NCI-H2196 treated with DMSO at 0.1 percent for 48 hours (cell line): ENCODE results near the gene ITGA11.

ENCODE experiments used
- DNase-seq: peaks from one replicate; lab custom pipeline; 2025; ENCODE audit not compliant: unreplicated experiment; lab: John Stamatoyannopoulos, UW

ITGA11 gene, protein sequence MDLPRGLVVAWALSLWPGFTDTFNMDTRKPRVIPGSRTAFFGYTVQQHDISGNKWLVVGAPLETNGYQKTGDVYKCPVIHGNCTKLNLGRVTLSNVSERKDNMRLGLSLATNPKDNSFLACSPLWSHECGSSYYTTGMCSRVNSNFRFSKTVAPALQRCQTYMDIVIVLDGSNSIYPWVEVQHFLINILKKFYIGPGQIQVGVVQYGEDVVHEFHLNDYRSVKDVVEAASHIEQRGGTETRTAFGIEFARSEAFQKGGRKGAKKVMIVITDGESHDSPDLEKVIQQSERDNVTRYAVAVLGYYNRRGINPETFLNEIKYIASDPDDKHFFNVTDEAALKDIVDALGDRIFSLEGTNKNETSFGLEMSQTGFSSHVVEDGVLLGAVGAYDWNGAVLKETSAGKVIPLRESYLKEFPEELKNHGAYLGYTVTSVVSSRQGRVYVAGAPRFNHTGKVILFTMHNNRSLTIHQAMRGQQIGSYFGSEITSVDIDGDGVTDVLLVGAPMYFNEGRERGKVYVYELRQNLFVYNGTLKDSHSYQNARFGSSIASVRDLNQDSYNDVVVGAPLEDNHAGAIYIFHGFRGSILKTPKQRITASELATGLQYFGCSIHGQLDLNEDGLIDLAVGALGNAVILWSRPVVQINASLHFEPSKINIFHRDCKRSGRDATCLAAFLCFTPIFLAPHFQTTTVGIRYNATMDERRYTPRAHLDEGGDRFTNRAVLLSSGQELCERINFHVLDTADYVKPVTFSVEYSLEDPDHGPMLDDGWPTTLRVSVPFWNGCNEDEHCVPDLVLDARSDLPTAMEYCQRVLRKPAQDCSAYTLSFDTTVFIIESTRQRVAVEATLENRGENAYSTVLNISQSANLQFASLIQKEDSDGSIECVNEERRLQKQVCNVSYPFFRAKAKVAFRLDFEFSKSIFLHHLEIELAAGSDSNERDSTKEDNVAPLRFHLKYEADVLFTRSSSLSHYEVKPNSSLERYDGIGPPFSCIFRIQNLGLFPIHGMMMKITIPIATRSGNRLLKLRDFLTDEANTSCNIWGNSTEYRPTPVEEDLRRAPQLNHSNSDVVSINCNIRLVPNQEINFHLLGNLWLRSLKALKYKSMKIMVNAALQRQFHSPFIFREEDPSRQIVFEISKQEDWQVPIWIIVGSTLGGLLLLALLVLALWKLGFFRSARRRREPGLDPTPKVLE

DNA sequence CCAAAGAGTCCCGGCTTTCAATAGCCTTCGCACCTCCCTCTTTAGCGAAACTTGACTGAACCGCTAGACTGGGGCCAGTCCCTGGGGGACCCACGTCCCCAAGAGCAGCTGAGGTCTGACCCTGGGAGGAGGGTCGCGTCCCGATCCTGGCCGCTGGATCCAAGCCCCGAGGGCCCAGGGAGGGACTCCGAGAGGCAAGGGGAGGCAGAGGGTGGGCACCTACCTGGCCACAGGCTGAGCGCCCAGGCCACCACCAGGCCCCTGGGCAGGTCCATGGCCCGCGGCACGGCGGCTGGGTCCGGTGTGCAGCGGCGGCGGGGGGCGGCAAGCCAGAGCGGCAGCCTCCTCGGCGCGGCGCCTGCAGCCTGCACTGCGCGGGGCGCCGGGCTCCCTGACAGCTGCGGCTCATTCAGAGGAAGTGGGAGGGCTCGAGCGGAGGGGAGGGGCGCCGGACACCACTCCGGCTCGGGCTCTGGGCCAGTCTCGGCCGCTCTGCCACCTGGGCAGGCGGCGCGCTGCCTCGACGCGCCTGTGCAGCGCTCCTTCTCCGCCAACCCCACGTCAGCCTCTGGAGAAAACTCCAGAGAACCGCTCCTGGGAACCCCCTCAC, at the start of gene ITGA11:
TSS of gene ITGA11 (minus strand) at position 372 of the 610 bp plus-strand sequence. CDS start at position 275, 97 bp downstream.
- DNase-seq, result peak; percentile 26

DNA sequence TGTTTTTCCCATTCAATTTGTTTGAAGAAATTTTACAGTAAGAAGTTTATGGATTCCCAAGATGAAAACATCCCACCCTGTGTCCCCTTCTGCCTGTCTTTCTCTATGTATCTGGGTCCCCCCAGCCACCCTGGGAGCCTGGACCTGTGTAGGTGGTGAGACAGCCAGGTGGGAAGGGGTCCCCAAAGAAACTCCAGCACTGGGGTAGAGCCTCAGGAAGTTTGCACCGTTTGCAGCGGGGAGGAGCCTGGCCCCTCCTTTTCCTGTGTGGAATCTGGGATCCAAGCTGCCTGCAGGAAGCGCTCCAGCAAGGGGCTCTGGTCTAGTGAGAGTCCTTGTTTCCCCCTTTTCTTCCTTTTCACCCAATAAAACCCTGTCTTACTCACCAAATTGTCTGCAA, 49.4 kb upstream of the ITGA11 start:
- DNase-seq, result no peak

GRCh38 chr15:68480296-68480695, 48.3 kb upstream of the ITGA11 start:
- no peak for DNase-seq

DNA sequence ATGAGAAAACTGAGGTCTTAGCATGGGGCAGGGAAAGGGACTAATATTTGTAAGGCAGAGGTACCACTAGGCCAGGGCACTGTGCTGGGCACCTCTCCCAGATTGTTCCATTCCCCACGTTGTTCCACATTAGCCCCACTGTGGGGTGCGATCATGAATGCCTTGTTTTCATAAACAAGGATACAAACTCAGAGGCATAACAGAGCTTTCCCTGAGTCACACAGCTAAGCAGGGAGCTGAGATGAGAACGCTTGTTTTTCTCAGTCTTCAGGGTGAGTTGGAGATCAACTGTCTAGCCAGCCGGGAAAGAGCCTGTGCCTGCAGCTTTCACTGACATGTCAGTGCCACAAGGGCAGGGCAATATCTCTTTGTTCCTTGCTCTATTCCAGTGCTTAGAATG, 47.9 kb upstream of the ITGA11 start:
- DNase-seq, result no peak

GRCh38 chr15:68479406-68479805, 47.4 kb upstream of the ITGA11 start:
- DNase-seq, result no peak

GRCh38 chr15:68478853-68479252, 46.9 kb upstream of the ITGA11 start:
- DNase-seq, result no peak

DNA sequence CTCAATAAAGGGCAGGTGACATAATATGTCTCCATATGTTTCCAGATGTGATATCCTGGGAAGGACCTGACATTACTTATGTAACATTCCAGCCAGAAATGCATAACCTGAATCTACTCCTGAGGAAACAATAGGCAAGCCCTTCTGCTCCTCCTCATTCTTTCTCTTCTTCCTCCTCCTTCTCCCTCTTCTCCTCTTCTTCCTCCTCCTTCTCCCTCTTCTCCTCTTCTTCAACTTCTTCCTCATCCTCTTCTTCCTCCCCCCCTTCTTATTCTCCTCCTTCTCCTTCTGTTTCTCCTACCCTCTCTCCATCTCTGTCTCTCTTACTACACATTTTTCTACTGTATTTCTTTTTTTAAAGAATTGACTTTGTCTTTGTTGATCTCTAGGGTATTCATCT, 43.5 kb upstream of the ITGA11 start:
- DNase-seq, result no peak

DNA sequence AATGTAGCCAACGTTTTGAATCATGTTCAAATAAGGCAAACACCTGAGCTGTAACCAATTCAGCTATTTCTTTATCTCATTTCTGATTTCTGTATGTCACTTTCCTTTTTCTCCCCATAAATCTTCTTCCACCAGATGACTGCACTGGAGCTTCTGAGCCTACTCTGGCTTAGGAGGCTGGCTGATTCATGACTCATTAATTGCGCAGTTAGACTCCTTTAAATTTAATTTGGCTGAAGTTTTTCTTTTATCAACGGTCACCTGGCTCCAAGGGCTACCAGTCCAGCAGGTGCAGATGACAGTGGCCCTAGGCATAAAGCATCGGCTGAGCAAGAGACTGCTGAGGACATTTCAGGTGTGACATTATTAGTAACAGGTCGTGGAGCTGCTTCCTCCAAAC, 39.6 kb upstream of the ITGA11 start:
- no peak for DNase-seq

DNA sequence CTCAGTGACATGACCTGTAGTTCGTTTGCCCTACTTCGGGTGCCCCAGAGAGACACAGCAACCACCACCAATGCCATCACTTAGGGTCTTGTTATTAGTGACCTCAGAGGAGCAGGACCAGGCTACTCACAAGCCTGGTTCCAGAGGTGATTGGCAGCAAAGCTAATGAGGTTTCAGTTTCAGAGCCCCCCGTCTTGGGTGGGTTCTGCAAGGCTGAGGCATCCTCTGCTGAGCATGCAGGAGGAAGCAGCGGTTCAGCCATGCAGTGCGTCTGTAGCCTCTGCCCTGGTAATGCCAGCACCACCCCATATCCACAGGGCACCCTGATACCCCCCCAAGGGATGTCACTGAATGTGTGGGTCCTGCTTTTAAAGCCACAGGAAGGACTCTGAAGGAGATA, 39.0 kb upstream of the ITGA11 start:
- no peak for DNase-seq

DNA sequence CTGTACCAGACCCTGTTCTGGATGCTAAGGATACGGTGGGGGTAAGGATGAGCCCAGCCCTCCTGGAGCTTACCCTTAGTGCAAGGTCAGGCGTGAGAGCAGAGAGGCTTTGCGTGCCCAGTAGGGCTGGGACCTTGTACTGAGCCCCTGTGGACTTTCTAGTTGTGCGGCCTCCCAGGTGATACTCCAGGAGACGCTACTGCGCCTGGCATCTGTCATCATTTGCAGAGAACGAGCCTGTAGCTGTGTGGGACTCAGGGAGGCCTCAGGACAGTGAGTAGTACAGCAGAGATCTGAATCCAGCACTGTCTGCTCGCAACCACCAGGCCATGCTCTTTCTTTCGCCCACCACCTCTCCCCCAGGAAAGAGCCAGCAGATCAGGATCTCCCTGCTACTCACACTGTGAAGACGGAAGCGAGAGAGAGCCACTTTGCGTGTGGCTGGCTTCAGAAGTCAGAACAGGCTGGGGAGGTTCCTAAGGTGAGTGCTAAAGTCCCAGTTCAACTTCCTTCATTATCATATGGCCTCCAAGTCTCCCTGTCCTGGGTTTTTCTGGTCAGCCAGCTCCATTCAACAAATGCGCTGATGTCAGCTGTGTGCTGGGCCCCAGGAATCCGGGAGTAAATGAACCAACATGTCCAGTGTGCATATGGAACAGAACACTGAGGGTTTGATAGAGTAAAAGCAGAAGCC, 38.2 kb upstream of the ITGA11 start:
- no peak for DNase-seq

GRCh38 chr15:68469162-68470048, 37.4 kb upstream of the ITGA11 start:
- no peak for DNase-seq

- no peak for DNase-seq
Observed at GRCh38 chr15:68466876-68467275, 34.9 kb upstream of the ITGA11 start.

- no peak for DNase-seq
Observed at GRCh38 chr15:68465861-68466560, 34.0 kb upstream of the ITGA11 start.

DNA sequence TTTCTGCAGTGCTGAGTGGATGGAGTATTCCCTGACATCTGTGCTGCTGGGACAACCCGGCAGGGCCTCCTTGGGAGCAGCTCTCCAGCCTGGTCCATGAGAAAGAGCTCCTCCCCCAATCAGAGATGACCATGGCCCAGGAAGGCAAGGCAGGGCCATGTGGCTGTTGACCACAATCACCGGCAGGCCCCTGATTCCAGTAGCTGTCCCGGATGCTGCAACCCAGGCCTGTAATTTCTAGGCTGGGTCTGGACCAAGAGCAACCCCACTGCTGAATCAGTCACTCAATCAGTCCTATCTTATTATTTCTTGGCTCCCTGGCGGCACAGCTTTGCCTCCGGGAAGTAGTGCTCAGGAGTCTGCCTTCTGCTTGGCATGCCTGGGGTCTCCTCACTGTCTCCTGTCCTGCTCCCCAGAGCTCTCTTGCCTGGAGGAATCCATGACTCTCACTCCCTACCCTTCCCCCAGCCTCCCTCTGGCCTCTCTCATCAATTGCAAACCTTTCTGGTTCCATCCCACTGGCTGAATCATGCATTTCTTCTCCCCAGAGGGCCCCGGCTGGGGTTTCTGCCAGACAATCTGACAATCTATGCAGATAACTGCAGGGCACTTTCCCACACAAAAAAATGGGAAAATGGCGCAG, 32.6 kb upstream of the ITGA11 start:
- DNase-seq, result no peak

DNA sequence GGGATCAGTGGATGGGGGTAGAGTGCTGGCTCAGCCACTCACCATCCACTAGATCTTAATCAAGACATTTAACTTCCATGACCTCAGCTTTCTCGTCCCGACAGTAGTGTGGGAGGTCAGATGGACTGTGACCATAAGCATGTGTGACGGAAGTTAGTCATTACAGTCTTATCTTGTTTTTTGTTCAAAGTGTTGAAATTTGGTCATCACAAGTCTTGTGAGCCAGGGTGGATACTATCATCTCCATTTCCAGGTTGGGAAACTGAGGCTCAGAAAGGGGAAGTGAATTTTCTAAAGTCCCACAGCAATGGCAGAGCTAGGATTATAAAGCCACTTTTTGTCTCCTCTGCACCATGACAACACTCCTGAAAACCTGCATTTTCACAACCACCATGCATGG, 32.0 kb upstream of the ITGA11 start:
- no peak for DNase-seq

- no peak for DNase-seq
Observed at GRCh38 chr15:68463444-68463843, 31.5 kb upstream of the ITGA11 start.

DNA sequence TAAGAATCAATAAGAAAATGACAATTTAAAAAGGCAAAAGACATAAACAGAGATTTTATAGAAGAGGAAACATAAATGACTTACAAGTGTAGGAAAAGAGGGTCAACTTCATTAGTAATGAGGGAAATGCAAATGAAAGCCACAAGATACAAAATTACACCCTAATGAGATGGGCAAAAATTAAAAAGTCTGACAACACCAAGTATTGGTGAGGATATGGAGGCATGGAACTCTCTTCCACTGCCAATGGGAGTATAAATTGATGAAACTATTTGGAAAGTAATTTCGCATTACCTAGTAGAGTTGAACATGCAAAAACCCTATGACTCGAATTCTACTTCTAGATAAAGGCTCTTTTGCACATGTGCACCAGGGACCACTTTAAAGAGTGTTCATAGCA, 28.2 kb upstream of the ITGA11 start:
- DNase-seq, result no peak

GRCh38 chr15:68450192-68450591, 18.2 kb upstream of the ITGA11 start:
- no peak for DNase-seq
